Measurements from ENCODE around the gene BRPF1.

BRPF1 gene

DNA sequence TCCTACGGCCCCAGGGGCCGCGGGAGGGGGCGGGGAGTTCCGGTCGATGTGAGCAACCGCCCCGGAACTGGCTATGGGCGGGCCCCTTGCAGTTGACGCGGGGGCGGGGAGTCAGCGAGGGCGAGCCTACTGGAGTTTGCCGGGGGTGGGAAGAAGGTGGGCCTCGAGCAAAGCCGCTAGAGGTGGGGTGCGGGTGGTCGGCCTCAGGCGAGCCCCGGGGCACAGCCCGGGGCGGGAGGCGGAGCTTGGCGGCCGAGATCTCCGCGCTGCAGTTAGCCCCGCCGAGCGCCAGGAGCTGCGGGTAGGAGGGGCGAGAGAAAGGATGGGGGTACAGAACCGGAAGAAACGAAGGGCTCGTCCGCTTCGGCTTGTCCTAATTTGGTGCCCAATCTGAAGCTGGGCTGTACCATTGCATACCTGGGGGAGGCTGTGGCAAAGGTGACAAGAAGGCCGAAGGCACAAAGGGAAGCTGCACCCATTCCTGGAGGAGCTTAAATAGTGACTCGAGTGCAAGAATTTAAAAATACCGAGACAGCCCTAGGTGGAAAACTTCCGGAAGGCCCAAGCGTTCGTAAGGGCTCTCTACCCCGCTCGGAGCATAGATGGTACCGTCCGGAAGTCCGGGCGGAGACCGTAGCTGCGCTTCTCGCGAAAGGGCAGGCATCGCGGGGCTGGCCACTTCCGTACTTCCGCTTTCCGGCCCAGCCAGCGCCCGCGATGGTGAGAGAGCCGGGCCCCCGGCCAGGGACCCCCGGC, 61.0 kb downstream of the BRPF1 start, which contains the start of the genes ARPC4 and TADA3:
ARPC4 (plus strand) TSS at position 678 of the 756 bp plus-strand sequence; CDS start at position 718, 40 bp downstream.
TADA3 (minus strand) TSS at position 69 of the 756 bp plus-strand sequence. CDS start 1,007 bp downstream, outside the sequence.
- DNase-seq: peak; percentile 97

DNA sequence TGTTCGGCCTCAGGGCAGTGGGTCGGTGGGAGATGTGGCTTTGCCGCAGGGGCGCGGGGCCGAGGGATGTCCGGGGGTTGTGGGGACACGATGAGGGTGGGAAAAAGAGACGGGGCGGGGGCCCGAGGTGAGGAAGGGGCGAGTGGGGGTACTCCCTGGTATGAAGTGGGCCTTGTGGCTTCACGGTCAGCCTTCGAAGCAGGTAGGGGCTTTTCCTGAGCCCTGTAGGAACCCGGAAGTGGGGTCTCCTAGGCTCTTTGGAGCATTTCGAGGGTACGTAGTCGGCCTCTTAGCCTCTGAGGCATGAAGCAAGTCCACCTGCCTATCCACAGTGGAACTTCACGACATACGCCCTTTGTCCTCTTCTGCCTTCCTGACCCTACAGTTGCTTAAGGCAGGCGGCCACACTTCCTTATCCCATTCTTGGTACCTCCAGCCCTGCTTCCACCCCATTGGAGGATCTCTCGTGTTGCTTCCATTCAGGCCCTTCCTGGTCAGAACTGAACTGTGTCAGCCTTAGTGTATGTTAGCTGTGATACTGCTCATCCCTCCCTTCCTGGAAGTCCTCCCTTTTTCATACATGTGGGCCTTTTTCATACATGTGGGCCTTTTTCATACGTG, 61.7 kb downstream of the BRPF1 start:
- DNase-seq: peak; percentile 29

DNA sequence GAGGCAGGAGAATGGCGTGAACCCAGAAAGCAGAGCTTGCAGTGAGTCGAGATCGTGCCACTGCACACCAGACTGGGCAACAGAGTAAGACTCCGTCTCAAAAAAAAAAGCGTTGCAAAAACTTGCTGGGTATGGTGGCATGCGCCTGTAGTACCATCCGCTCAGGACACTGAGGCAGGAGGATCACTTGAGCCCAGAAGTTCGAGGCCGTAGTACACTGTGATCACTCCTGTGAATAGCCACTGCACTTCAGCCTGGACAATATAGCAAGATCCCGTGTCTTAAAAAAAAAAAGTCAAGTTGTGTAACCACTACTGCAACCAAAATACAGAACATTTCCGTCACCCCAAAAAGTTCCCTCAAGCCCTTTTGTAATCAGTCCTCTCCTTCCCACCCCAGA, 62.9 kb downstream of the BRPF1 start:
- no peak for DNase-seq

DNA sequence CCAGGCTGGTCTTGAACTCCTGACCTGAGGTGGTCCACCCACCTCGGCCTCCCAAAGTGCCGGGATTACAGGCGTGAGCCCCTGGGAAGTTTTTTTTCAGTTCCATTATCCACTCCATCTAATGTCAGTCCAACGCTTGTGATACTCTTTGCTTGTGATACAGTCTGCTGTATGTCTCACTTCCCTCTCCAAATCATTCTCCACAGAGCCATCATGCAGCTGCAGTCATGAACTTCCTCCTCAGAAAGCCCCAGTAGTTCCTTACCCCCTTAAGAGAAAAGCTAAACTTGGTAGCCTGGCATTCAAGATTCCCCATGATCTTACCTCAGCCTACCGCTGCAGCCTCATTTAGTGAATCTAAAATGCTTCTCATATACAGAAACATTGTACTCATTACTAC, 63.7 kb downstream of the BRPF1 start:
- DNase-seq: no peak

DNA sequence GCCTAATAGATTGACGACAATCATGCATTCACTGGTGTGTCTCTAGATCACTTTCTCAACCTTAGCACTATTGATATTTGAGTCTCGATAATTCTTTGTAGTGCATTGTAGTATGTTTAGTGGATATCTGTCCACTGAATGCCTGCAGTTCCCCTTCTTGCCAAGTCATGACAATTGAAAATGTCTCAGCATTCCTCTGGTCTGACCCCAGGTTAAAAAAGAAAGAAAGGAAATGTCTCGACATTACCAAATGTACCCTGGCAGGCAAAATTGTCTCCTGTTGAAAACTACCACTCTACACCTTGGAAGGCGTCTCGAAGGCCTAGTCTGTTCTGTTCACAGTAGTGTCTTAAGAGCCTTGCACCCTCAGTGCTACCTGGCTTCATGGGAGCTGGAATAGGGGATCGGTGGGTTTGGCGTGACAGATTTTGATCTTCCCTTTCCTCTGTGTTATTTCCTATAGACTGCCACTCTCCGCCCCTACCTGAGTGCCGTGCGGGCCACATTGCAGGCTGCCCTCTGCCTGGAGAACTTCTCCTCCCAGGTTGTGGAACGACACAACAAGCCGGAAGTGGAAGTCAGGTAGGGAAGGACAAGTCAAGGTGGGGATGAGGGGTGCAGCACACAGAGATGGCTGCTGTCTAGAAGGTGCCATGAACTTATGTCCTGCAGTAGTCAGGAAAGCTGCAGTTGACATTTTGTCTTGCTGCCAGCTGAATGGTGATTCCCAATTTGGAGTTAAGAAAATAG, 65.8 kb downstream of the BRPF1 start:
- DNase-seq: no peak

Data from fibroblast of upper back skin (primary cell).